GM21515 (cell line): ENCODE data around the gene IGHMBP2.
"Not testable (repeated sequence)": the region's sequence is repeated elsewhere in the genome, so short reads cannot be mapped to it uniquely, and the experiment has no call there.

Source experiments
- ATAC-seq: cut with Tn5 transposase; IDR thresholded peaks from one replicate; pipeline ENCODE4 v1.9.1; 2021; ENCODE audit not compliant: unreplicated experiment

The IGHMBP2 gene

DNA sequence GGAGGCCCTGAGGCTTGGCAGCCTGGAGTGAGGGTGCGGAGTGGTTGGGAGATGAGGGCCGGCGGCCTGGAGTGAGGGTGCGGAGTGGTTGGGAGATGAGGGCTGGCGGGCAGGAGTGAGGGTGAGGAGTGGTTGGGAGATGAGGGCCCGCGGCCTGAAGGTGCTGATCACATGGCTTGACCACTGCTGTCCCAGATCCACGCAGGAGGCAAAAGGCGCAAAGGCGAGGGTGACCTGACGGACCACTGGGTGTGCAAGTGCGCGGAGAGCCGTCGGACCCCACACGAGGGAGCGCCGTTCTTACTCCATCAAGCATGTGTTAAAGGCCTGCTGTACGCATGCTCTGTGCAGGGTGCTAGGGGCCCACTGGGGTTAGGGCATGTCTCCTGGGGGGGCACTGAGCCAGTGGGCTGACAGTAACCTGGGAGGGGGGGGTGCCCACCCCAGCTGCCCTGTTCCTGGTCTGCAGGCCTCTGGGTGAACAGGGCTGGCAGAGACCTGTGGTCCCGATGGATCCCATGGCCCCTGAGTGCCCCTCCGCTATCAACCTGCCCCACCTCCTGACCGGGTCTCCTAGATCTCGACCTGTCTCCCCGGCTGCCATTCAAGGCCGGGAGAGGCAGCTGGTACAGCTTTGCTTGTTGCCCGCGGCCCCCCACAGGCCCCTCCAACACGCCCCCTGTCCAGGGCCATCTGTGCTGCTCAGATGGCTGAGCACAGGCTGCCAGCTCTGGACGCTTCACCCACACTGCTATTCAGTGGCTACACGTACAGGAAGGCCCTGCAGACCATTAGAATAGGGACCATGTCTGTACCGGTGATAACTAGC is 56.0 kb downstream of the IGHMBP2 start:
- ATAC-seq, result no peak

GRCh38 chr11:68960294-68961071 is 56.8 kb downstream of the IGHMBP2 start:
- no peak for ATAC-seq

DNA sequence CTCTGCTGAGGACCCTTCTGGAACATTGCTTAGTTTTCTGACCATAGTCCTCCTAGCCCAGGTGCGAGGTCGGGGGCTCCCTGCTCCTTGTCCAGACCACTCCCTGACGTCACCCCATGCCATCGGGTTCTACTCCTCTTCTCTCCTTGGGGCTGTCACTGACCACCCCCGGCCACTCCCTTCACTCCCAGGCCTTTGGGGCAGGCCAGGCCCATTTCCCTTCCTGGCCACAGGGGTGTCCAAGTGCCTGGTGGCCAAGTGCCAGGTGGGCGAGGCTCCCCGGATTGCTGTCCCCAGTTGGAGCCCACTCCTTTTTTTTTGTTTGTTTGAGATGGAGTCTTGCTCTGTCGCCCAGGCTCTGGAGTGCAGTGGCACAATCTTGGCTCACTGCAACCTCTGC is 57.6 kb downstream of the IGHMBP2 start:
- no peak for ATAC-seq

- ATAC-seq, result no peak
Measured at GRCh38 chr11:68962527-68963250, 59.0 kb downstream of the IGHMBP2 start.

GRCh38 chr11:68963779-68964178 is 60.1 kb downstream of the IGHMBP2 start:
- ATAC-seq, result no peak

- ATAC-seq, result no peak
Measured at GRCh38 chr11:68965901-68966853, 62.5 kb downstream of the IGHMBP2 start.

- no peak for ATAC-seq
Measured at GRCh38 chr11:68966894-68967780, 63.4 kb downstream of the IGHMBP2 start.

- no peak for ATAC-seq
Measured at GRCh38 chr11:68968306-68969250, 64.9 kb downstream of the IGHMBP2 start.

DNA sequence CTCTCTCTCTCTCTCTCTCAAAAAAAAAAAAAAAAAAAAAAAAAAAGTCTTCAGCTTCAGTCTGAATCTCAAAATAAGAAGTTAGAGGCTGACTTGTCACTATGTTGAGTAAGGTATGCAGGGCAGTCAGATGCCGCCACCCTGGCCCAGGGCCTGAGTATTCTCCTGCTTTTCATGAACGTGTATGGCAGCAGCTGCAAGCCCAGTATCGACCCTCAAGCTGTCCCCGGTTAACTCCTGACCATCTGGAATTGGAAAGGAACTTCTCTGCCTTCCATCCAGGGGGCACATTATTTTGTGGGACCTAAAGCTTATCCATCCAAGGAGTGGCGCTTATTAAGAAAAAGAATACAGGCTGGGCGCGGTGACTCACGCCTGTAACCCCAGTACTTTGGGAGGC is 65.7 kb downstream of the IGHMBP2 start:
- ATAC-seq, result no peak

- no peak for ATAC-seq
Measured at GRCh38 chr11:68970921-68971636, 67.4 kb downstream of the IGHMBP2 start.

DNA sequence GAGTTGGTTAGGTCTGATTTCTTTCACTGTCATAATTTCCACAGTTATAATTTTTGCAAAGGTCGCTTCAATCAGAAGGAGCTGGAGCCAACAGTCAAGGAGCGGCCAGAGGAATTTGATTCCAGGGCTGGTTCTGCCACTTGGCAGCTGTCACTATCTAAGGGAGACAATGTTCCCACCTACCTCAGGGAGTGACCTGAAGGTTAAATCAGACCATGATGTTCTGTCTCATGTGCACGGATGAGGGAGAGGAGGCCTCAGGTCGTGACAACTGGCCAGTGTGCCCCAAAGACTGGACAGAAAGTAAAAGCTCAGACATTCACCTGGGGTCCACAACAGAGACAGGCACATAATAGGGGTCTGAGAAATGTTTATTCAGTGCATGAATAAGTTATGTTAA is 69.5 kb downstream of the IGHMBP2 start:
- no peak for ATAC-seq

DNA sequence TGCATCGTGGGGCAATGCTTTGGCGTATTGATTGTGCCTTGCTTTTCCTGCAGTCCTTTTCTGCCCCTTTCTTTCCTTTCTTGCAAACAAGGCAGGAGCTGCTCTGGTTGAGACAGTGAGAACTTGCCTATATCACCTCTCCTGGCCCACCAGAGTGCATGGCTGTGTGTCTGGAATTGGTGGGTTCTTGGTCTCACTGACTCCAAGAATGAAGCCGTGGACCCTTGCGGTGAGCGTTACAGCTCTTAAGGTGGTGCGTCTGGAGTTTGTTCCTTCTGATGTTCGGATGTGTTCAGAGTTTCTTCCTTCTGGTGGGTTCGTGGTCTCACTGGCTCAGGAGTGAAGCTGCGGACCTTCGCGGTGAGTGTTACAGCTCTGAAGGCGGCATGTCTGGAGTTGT is 70.0 kb downstream of the IGHMBP2 start:
- not testable (repeated sequence) for ATAC-seq

- ATAC-seq, result no peak
Measured at GRCh38 chr11:68974421-68975194, 70.9 kb downstream of the IGHMBP2 start.

DNA sequence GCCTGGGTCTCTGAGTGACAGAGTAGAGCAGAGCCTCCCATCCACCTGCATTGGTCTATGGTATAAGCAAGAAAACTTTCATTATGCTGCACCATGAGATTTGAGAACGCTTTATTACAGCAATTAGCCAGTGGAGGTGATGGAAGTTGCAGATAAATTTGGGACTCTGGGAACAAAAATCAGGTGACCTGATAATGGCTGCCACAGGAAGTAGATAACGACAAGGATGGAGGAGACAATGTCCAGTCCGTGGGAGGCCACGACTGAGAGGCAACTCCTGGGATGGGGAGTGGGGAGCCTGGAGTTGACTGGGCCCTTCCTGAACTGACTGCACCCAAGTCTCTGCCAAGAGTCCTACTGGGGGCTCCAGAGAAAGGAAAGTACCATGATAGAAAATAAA is 72.4 kb downstream of the IGHMBP2 start:
- no peak for ATAC-seq

DNA sequence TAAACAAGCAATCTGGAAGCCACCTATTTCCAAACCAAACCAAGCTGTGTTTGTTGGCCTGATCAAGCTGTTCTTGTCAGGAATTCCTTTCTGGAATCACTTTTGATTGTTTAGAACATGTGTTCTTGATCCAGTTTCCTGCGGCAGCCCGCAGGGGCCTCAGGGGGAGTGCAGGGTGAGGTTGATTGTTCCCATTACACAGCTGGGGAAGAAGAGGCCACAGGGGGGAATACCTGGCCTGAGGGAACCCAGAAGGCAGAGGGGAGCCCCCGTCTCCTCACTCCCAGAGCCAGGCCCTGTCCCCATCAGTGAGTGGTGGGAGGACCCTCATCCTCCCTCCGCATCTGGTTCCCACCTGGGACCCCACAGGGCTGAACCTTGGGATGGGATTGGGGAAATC is 72.9 kb downstream of the IGHMBP2 start:
- no peak for ATAC-seq

DNA sequence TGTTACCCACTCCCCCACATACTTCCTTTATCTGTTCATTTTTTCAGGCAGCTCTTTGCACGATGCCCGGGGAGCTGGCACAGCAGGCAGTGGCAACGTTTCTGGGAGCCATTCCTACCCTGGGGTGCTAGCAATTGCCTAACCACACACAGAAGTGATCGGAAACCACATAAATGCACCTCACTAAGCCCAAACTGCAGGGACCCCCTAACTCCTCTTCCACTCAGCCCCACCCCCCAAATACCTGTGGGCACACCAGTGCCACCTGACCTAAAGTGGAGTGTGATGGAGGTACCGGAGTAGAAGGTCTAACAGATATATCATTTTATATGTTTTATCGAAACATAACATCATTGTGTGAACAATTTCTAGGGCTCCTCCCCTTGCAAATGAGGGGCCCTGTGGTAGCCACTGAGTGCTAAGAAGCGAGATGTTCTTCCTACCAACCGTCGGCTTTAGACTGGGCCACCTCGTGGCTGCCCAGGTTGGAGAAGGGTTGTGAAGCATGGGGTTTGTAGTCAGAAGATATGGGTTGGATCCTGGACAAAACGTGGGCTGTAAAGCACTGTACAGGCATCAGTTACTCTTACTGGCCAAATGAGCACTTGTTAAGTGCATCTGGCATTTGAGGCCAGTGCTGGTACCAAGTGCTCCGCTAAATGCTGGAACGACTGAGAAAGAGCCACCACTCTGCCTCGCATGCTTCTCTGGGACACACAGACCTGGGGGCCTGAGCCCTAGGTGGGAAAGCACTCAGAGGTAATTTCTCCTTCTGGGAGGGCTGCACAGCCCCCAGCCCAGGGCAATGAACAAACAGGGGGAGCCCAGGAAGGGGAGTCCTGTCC is 74.3 kb downstream of the IGHMBP2 start:
- ATAC-seq, result no peak
